Hepatocyte (in vitro differentiated cells): ENCODE results near the gene RDH16.

Experiments
- CTCF ChIP-seq: fragments of 200-600 bp; sonication (generic); IDR thresholded peaks from 2 replicates; pipeline ENCODE4 v1.5.1; 2016; ENCODE audit warnings: antibody characterized with exemption, mild to moderate bottlenecking; ENCODE audit not compliant: poor library complexity
- EZH2 ChIP-seq: fragments of 200-600 bp; sonication (generic); IDR thresholded peaks from 2 replicates; pipeline ENCODE4 v1.6.1; 2016; ENCODE audit warnings: antibody characterized with exemption, mild to moderate bottlenecking, borderline replicate concordance
- EZH2phosphoT487 ChIP-seq: fragments of 200-600 bp; sonication (generic); IDR thresholded peaks from one replicate; pipeline ENCODE4 v1.6.1; 2018; ENCODE audit warnings: antibody characterized with exemption, mild to moderate bottlenecking, low read depth, moderate library complexity; ENCODE audit not compliant: unreplicated experiment, severe bottlenecking

DNA sequence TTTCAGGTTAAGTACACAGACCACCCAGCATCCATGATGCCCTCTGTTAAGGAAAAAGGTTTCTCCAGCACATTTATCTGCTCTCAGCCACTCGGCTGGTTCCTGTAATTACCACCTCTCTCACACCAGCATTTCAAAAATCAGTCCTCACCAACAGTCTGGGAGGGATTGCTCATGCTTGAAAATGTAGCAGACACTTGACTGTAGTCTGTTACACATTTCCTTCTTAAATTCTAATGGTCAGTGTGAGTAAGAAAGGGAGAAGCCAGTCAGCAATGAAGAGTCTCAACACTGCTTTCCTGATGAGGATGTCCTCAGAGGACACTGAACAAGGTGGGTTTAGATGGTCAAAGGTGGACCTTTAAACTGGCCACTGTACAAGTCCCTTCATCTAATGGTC is 43.0 kb upstream of the RDH16 start:
- TF ChIP-seq CTCF (no peak), EZH2 (no peak), EZH2phosphoT487 (no peak)
